ENCODE measurements around the gene ANXA2R.

DNA sequence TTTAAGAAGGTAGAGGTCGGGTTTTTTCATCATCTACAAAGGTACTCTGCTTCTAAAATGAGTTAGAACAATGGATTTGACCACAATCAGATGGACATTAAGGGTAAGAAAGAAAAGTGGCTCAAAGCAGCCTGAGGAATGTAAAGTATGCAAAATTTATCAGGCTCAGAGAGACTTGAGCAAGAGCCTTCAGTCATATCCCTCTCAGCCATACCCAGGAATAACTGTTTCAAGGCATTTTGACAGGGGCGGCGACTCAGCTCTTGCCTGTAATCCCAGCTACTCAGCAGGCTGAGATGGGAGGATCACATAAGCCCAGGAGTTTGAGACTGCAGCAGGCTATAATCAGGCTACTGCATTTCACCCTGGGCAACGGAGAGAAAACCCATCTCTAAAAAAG lies 38.8 kb upstream of the ANXA2R start:
- TF ChIP-seq CTCF (IDR thresholded peaks at IDR 0.05) (no peak), EP300 (IDR thresholded peaks at IDR 0.05) (no peak), POLR2AphosphoS5 (IDR thresholded peaks at IDR 0.05) (no peak), POLR2A (IDR thresholded peaks at IDR 0.05; ENCODE audit: low read depth) (no peak)
